Measurements from ENCODE around the gene MTA2.

- no peak for TF ChIP-seq POLR2A (IDR thresholded peaks at IDR 0.05)
- no peak for TF ChIP-seq POLR2AphosphoS5 (IDR thresholded peaks at IDR 0.05)
Observed at GRCh38 chr11:62566247-62566646, 35.4 kb downstream of the MTA2 start.
